MCF 10A (cell line): ENCODE data around the gene METTL18. TPM values are rescaled to one million over a fixed set of nuclear protein-coding genes. Genes with fewer than 3 reads are reported as not detected.

ENCODE experiments used
- BruUV-seq: library from RNA; stranded (reverse); fragments of 400-500 nt; replicated peaks from 2 replicates; lab custom pipeline; 2021; lab: Mats Ljungman, UMichigan
- CTCF ChIA-PET: fragments of 300-600 bp; sonication (Branson Sonifier 250); formaldehyde crosslinking; extraction: SDS; loops from one replicate; lab custom pipeline; 2021; ENCODE audit warnings: antibody characterized with exemption, inconsistent platforms; lab: Yijun Ruan, JAX
- POLR2A ChIA-PET: fragments of 300-600, 350-650 bp; sonication (Branson Sonifier 250); formaldehyde crosslinking; extraction: SDS; loops from one replicate; lab custom pipeline; 2020; ENCODE audit warnings: antibody characterized with exemption, inconsistent platforms; lab: Yijun Ruan, JAX
- DNase-seq: peaks from one replicate; pipeline ENCODE4 v3.0.0-alpha.2; 2018; ENCODE audit not compliant: unreplicated experiment
- H3K27ac Mint-ChIP-seq: one replicate; pipeline ENCODE4 v1.8.0; 2022; ENCODE audit warnings: mild to moderate bottlenecking, low read depth, mixed read lengths; ENCODE audit not compliant: unreplicated experiment
- H3K27me3 Mint-ChIP-seq: one replicate; pipeline ENCODE4 v1.8.0; 2022; ENCODE audit warnings: mixed read lengths; ENCODE audit not compliant: insufficient read depth, unreplicated experiment
- H3K36me3 Mint-ChIP-seq: one replicate; pipeline ENCODE4 v1.8.0; 2022; ENCODE audit warnings: mild to moderate bottlenecking, moderate library complexity, mixed read lengths; ENCODE audit not compliant: insufficient read depth, unreplicated experiment
- H3K4me1 Mint-ChIP-seq: one replicate; pipeline ENCODE4 v1.8.0; 2022; ENCODE audit warnings: mixed read lengths; ENCODE audit not compliant: insufficient read depth, unreplicated experiment
- H3K4me3 Mint-ChIP-seq: one replicate; pipeline ENCODE4 v1.8.0; 2022; ENCODE audit warnings: mild to moderate bottlenecking, moderate library complexity, mixed read lengths; ENCODE audit not compliant: unreplicated experiment
- H3K9me3 Mint-ChIP-seq: one replicate; pipeline ENCODE4 v1.8.0; 2022; ENCODE audit warnings: mixed read lengths; ENCODE audit not compliant: unreplicated experiment
- CTCF ChIP-seq: fragments of 200-600 bp; IDR thresholded peaks from one replicate; pipeline ENCODE4 v1.8.0; 2022; ENCODE audit warnings: antibody characterized with exemption, mild to moderate bottlenecking; ENCODE audit not compliant: unreplicated experiment
- intact Hi-C: fragments of 100-400 bp; cut with micrococcal nuclease; formaldehyde crosslinking; loops from 2 replicates; pipeline ENCODE4 v1.14.1; 2022
- total RNA-seq: library from RNA; stranded (reverse); gene quantifications from 2 replicates; pipeline ENCODE4 v1.2.3, GENCODE V29; 2022

METTL18 gene
- total RNA-seq, 1 experiment from 2014 or later: 2.8 TPM

DNA sequence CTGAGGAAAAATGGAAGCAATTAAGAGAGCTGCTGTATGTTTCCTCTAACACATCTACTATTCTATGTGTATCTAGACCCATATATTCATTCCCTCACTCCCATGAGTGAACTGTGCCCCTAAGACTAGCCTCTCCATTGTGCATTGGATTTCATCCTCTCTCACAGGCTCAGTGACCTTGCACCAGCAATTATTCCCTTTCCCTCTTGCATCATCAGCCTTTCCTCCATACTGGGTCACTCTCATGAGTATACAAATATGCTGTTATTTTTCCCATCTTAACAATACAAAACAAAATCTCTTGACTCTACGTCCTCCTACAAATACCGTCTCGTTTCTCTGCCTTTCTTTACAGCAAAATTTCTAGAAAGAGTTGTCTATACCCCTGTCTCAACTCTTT, 29.4 kb upstream of the METTL18 start:
- DNase-seq: no peak
- Mint-ChIP-seq H3K27me3 (no peaks in the 10 kb centered on the region), H3K4me3 (no peak overlapping the region), H3K9me3 (no peaks in the 10 kb centered on the region), H3K36me3 (peaks cover 7% of the 10 kb centered on the region), H3K27ac (no peak overlapping the region), H3K4me1 (no peaks in the 10 kb centered on the region)
- POLR2A ChIA-PET: no interaction called here
- intact Hi-C loops: no loop called here
- TF ChIP-seq CTCF: no peak
- no TSS peak for BruUV-seq
- CTCF ChIA-PET: interaction anchor here (1.2 kb wide), 1 partner anchor 15 kb away, joined by 4 read pairs; no protein-coding TSS in a partner anchor

DNA sequence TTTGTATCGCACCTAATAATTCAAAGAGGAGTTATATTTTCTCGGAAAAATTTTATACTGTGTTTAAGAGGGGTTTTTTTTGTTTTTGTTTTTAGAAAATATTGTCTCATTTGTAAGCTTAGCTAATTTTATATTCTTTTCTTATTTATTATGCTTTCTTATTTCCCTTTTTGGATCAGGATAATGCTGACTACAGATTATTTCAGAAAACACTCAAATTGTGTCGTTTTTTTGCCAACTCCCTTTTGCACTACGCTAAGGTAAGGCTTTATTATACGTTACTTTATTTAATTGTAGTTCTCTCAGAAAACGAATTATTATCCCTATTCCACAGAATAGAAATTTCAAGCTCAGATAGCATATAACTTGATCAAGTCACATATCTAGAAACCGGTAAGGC, 26.8 kb upstream of the METTL18 start:
- H3K4me3 Mint-ChIP-seq: no peak overlapping the region
- ChIA-PET POLR2A (interaction anchor here (0.6 kb wide), 1 partner anchor 335 kb away, joined by 3 read pairs; no protein-coding TSS in a partner anchor), CTCF (interaction anchor here (1.3 kb wide), 1 partner anchor 11 kb away, joined by 5 read pairs; no protein-coding TSS in a partner anchor)
- H3K27me3 Mint-ChIP-seq: no peaks in the 10 kb centered on the region
- no peaks in the 10 kb centered on the region for H3K4me1 Mint-ChIP-seq
- DNase-seq: no peak
- H3K9me3 Mint-ChIP-seq: no peaks in the 10 kb centered on the region
- H3K36me3 Mint-ChIP-seq: peaks cover 7% of the 10 kb centered on the region
- intact Hi-C loops: no loop called here
- no TSS peak for BruUV-seq
- TF ChIP-seq CTCF: no peak
- no peak overlapping the region for H3K27ac Mint-ChIP-seq

DNA sequence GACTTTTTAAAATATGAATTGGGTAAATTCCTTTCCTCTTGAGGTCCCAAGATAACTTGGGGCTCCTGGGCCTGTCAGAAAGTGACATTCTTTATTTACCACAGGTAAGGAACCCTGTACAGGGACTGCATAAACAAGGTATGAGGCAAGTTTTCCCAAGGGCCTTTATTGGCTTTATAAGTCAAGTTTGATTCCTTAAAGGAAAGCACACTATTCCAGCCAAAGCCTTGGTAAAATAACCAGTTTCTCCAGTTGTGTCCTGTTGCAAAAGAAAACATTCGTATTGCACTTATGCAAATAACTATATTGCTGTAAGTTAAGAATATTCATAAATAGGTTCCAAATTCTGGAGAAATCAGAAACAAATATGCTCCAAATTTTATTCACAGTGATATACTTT, 21.9 kb upstream of the METTL18 start:
- BruUV-seq: no TSS peak
- no peaks in the 10 kb centered on the region for H3K4me1 Mint-ChIP-seq
- intact Hi-C loops: no loop called here
- H3K36me3 Mint-ChIP-seq: peaks cover 6% of the 10 kb centered on the region
- H3K9me3 Mint-ChIP-seq: no peaks in the 10 kb centered on the region
- TF ChIP-seq CTCF: no peak
- POLR2A ChIA-PET: no interaction called here
- CTCF ChIA-PET: interaction anchor here (1.2 kb wide), 1 partner anchor 214 kb away, joined by 3 read pairs; no protein-coding TSS in a partner anchor
- H3K4me3 Mint-ChIP-seq: no peak overlapping the region
- no peak overlapping the region for H3K27ac Mint-ChIP-seq
- no peaks in the 10 kb centered on the region for H3K27me3 Mint-ChIP-seq
- DNase-seq: no peak

DNA sequence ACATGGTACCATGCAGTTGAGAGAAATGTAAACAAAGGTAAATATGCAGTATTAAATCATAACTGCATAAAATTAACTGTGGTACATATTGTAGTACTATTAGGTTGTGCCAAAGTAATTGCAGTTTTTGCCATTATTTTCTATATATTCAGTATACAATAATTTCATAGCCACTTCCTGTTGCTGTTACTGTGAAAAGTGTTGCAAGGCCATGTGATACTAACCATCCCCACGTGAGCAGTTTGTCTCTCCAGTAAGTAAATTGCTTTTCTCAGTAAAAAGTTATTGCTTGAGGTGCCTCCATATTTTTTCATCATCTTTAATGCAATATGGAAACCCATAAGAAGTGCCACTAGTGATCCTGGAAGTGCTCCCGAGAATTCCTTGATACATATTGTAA, 19.6 kb upstream of the METTL18 start:
- ChIA-PET POLR2A (no interaction called here), CTCF (interaction anchor here (0.6 to 7.9 kb wide), 3 partner anchors 19 to 437 kb away, joined by 3 to 118 read pairs (median 4); no protein-coding TSS in a partner anchor)
- H3K4me3 Mint-ChIP-seq: no peak overlapping the region
- no peak for TF ChIP-seq CTCF
- intact Hi-C loops: no loop called here
- H3K27ac Mint-ChIP-seq: no peak overlapping the region
- DNase-seq: no peak
- no peaks in the 10 kb centered on the region for H3K9me3 Mint-ChIP-seq
- H3K27me3 Mint-ChIP-seq: no peaks in the 10 kb centered on the region
- BruUV-seq: no TSS peak
- peaks cover 6% of the 10 kb centered on the region for H3K36me3 Mint-ChIP-seq
- H3K4me1 Mint-ChIP-seq: no peaks in the 10 kb centered on the region
